Hematopoietic multipotent progenitor cell treated with erythropoietin and hydrocortisone succinate and interleukin-3 and kit ligand, for 6 days (in vitro differentiated cells): ENCODE measurements around the gene SCN4A.
"Not testable (repeated sequence)": the region's sequence is repeated elsewhere in the genome, so short reads cannot be mapped to it uniquely, and the experiment has no call there.

Source experiments
- DNase-seq: peaks from one replicate; pipeline ENCODE4 v3.0.0-alpha.2; 2015

Gene SCN4A

DNA sequence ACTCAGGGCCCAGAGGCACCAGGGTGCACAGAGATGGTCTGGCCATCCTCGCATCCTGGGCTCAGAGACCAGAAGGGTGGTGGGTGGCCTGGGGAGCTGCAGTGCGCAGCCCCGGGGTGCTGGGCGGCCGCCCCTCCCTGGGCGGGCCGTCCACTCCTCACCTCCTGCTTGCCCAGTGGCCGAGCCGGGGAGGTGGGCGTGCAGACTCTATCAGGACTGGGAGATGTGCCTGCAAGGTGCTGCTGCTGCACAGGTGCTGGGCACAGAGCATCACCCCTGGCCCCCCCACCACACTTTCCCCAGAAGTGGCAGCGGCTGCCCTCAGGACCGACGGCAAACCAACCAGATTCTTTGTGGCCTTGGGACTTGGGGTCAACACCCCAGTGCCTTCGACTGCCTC, at the start of gene SCN4A:
Gene SCN4A (minus strand): TSS at position 123 of the 400 bp plus-strand sequence. CDS start 77 bp downstream, at position 46.
- no peak for DNase-seq

DNA sequence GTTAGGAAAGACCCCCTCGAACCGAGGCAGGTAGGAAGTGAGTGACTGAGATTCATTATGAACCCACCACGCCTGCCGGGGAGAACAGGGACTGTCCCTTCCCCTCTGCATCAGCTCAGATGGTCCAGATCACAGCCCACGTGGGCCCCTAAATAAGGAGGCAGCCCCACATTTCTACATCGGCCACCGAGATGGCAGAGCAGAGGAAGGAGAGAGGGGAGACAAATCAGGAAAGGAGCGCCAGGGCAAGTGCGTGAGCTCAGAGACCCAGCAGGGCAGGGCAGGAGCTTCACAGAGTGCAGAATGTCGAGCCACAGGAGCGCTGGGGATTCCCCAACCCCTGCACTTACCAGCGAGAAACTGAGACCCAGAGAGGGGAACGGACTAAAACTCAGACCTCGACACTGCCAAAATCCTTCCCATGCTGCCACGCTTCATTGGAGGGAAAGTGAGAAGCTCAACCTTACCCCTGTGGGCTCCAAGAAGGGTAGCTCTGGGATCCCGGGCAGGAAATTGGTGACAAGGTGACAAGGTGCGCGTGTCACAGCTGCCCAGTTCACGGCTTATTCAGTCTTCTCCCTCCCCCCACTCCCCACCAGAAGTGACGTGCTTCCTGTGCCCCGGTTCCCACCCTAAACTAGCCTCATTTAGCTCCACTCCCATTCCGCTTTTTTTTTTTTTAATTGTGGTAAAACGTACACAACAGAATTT, 47.5 kb upstream of the SCN4A start, which contains the start of gene ICAM2:
Gene ICAM2 (minus strand): TSS at position 578 of the 711 bp plus-strand sequence. CDS start 13,942 bp downstream, outside the sequence.
- DNase-seq, result peak; percentile 94

- DNase-seq, result peak; percentile 50
These were observed 46.8 kb upstream of the SCN4A start for GRCh38 chr17:64019551-64019961.

DNA sequence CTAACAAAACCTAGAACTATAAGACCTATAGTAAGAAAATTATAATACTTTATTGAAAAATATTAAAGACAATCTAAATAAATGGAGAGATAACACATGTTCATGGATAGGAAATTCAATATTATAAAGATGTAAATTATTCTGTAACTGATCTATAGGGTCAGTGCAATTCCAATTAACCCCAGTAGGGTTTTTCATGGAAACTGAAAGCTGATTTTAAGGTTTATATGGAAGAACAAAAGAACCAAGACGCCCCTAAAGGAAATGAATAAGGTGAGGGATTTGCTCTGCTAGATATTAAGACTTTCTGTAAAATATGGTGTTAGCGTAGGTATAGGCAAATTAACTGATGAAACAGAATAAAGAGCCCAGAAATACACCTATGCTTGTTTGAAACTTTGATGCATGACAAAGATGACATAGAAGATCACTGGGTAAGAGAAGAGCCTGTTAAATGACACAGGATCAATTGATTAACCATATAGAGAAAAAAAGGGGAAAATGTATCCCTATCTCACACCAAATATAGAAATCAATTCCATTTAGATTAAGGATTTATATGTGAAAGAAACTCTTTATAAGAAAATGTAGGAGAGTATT, 44.8 kb upstream of the SCN4A start:
- DNase-seq, result peak; percentile 69

- DNase-seq, result no peak
These were observed 44.3 kb upstream of the SCN4A start for GRCh38 chr17:64016974-64017373.

DNA sequence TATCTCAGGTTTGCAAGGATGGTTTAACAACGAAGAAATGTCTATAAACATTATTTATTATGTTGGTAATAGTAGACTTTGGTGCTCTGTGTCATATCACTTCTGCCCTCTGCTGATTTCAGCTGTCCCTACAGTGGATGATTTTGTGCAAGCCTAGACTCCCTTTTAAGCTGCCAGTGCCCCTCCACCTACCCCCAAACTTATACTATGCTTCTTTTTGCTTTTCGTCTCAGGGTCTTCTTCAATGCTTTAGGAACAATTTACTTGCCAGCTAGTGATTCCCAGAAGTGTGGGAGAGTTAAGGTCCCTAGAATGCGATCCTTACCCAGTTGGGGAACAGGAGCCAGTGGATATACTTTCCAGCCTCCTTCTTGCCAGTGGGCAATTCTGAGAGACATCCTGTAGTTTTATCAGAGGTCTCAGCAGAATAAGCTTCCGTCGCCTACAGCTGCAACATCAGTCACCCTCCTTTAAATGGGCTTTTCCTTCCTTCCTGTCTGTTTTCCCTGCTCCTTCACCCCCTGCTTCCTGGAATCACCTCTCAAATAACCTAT, 43.6 kb upstream of the SCN4A start:
- peak; percentile 73 for DNase-seq

- DNase-seq, result no peak
These were observed 42.7 kb upstream of the SCN4A start for GRCh38 chr17:64015447-64015846.

DNA sequence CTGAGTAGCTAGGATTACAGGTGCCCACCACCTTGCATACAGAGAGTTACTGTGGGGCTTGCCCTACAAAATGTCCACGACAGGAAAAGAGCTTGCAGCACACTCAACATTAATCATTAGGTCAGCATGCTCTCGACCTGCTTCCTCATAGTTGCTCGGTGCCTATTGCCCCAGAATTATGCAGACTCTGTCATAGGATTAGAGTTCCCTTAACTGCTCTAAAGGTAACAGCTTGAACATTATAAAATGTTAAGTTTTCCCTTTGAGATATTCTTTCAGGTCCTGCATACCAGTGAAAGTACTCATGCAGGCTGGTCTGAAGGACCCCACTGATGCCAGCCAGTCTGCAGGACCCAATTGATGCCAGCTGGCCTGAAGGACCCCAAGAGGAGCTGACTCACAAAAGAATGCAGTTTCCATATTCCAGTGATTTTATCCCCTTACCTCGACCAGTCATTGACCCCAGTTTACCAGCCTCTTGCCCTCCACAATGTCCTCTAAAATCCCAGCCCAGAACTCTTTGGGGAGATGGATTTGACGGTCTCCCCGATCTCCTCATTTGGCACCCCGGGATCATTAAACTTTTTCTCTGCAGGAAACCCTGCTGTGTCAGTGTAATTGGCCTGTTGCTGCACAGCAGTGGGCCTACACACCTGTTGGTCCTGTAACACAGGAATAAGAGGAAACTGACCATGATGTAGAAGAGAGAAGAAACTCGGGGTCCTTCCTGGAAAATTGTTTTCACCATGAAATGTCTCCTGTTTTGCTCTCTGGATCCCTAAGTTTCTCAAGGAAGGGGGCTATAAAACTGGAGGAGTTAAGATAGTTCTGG, 37.1 kb upstream of the SCN4A start:
- DNase-seq, result no peak

DNA sequence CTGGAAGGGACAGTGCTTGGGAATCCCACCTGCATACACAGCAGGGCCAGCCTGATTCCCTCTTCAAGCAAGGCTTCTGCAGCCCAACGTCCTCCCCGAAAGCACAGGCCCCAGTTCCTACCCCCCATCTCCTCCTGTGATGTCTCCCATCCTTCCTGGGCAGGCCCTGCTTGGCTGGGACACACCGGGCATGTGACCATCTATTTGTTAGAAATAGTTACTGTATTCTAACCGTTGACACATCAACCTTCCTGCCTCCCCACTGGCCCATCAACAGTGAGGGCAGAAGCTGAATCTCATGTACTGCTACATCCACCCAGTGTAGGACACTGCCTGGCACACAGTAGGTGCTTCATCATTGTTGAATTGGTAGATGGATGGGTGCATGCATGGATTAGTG, 36.1 kb upstream of the SCN4A start:
- DNase-seq, result no peak

DNA sequence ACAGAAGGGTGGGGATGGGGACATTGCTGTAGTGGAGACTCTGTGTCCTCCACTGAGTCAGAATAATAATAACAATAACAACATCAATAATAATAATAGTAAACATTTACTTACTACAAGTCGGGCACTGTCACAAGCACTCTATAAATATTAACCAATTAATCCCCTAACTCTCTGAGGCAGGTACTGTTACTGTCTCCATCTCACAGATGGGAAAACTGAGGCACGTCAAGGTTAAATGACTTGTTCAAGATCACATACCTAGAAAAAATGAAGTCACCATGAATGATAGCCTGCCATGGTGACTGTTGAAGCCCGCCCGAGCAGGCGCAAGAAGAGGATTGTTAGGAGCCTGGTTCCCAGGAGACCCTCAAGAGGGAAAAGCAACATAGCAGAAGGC, 35.6 kb upstream of the SCN4A start:
- no peak for DNase-seq

- DNase-seq, result no peak
These were observed 35.1 kb upstream of the SCN4A start for GRCh38 chr17:64007838-64008282.

- not testable (repeated sequence) for DNase-seq
These were observed 34.5 kb upstream of the SCN4A start for GRCh38 chr17:64007089-64007837.

DNA sequence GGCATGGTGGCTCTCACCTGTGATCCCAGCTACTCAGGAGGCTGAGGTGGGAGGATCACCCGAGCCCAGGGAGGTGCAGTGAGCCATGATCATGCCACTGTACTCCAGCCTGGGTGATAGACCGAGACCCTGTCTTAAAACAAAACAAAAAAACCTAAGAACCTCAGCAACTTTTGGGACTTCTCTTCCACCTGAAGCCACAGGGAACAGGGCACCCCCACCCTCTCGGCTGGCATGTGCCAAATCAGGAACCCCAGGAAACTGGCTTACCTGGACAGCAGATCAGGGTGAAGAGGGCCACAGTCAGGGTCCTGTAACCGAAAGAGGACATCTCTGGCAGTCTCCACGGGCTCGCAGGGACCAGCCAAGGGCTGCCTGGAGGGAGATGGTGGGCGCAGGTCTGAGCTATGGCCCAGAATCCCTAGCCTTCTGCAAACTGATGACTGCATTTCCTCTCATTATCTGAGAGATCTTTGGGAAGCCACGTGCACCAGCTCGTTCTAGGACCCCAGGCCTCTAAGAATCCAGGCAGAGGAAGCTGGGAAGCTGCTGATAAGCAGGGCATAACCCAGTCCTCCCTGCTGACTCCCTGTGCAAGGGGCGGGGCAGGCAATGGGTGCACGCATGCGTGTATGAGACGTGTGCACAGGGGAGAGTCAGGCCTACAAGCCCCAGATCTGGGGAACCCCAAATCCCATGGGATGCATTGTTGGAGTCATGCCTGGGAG, 33.8 kb upstream of the SCN4A start:
- DNase-seq, result peak; percentile 97

- peak; percentile 95 for DNase-seq
These were observed 33.0 kb upstream of the SCN4A start for GRCh38 chr17:64005734-64006167.

DNA sequence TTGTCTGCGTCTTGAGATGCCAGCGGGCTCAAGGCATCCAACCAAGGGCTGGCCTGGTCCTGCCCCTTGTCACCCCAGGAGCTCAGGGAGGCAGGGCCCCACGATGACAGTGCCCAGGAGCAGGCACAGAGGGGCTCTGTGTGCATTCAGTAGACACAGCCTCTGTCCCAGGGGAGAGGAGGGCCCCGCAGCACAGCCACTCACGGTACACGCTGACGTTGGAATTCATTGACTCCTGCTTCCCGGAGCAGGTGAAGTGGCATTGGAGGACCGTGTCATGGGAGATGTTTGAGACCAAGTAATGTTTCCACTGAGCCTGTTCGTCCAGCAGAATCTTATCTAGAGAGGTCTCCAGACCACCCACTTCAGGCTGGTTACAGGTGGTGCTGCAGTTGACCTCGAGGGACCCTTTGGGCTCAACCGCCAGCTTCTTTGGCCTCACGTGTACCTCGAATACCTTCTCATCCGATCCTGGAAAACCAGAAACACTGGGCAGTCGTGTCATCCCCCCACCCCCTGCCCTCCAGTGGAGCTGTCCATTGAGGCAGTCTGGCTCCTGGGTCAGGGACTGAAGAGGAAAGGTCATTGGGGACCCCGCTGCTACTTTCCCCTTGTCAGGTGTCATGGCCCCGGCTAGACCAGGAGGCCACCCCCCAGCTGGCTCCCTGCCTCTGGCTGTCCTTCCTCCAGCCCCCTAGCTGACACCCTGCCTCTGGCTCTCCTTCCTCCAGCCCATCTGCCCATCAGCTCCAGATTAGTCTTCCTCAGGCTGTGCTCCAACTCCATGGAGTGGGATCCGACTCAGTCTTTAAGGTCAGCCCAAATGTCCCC, 32.4 kb upstream of the SCN4A start:
- no peak for DNase-seq

GRCh38 chr17:64004218-64004770, 31.6 kb upstream of the SCN4A start:
- DNase-seq, result no peak

DNA sequence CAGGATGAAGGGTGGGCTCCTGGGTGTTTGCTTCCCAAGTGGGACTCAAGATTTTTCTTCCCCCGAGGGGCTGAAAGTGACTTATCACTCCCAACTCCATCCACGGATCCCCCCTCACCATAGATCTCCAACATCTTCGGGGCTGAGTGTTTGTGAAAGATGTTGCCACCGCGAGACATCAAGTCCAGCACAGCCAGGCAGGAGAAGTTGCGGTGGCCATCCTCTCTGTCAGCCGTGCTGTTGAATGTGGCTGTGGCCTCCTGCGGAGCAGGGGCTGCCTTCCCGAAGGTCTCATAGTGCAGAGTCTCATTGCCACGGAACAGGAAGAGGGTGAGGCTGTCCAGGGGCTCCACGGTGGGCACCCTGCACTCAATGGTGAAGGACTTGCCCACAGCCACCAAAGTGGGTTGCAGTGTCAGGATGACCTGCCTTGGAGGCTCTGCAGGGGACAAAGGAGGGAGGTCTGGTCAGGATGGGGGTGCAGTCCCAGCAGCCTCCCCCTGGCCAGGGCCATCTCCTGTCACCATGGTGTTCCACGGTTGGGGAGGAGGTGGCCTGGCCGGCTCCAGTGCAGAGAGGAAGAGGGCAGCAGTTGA, 30.9 kb upstream of the SCN4A start:
- DNase-seq, result no peak

DNA sequence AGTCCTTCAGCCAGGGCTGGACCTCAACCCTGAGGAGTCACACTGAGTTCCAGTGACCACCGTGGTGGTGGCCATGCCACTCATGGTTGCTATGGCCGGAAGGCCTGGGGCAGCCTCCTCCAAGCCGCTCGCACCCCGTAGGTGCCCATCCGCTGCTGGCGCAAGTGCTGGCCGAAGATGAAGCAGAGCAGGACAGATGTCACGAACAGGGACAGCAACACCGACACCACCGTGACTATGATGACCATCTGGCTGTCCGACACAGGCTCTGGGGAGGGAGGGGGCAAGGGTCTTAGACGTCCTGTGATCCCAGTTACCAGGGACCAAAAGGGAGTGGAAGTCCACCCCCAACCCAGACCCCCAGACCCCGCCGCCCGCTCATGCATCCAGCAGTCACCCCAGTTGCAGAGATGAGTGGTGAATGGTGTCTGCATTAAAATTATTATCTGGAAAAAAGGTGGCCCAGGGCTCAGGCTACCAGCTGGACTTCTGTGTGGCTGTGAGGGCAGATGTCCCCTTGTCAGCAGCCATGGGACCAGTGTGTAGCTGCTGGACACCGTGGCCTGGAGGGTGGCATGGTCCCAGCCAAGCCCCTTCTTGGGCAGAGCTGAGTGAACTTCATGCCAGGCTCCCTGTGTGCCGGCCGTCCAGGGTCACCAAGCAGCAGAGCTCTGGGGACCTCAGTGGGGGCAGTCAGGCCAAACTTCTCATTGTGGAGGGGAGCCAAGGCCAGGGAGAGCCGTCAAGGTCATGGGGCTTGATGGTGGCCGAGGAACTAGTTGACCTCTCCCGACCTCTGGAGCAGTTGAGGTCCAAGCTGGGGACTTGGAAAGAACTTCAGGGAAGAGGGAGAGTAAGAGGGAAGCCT, 30.2 kb upstream of the SCN4A start:
- no peak for DNase-seq
